ENCODE measurements around the gene RALGPS1. TPM values are rescaled to one million over a fixed set of nuclear protein-coding genes. Genes with fewer than 3 reads are reported as not detected.

Gene RALGPS1
- total RNA-seq, 4 donors from 2014 or later = 7.3 to 22.4 (median 15.4) TPM

DNA sequence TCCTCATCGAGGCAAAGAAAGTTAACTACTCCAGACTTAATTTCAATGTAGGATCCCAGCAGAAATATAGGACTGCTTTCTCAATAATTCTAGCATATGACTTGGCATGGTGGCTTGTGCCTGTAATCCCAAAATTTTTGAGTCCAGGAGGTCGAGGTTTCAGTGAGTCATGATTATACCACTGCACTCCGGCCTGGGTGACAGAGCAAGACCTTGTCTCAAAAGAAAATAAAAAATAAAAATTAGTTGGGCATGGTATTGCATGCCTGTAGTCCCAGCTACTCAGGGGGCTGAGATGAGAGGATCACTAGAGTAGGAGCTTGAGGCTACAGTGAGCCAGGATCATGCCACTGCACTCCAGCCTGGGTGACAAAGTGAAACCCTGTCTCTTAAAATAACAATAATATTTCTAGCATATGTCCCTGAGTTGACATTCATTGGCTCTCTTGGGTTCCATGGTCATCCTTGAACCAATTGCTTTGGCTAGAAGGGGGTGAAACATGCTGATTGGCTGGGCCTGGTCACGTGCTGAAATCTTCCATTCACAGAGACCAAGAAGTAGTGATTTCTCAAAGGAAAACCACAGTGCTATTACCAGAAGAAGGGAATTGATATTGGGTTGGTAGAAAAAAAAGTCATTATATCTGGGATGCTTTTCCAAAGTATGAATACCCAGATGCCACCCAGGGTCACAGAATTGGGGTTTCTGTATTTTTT lies 318.4 kb downstream of the RALGPS1 start:
- TF ChIP-seq, protein P1, sequence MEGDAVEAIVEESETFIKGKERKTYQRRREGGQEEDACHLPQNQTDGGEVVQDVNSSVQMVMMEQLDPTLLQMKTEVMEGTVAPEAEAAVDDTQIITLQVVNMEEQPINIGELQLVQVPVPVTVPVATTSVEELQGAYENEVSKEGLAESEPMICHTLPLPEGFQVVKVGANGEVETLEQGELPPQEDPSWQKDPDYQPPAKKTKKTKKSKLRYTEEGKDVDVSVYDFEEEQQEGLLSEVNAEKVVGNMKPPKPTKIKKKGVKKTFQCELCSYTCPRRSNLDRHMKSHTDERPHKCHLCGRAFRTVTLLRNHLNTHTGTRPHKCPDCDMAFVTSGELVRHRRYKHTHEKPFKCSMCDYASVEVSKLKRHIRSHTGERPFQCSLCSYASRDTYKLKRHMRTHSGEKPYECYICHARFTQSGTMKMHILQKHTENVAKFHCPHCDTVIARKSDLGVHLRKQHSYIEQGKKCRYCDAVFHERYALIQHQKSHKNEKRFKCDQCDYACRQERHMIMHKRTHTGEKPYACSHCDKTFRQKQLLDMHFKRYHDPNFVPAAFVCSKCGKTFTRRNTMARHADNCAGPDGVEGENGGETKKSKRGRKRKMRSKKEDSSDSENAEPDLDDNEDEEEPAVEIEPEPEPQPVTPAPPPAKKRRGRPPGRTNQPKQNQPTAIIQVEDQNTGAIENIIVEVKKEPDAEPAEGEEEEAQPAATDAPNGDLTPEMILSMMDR (IDR thresholded peaks at IDR 0.05) = no peak
- TF ChIP-seq POLR2A (IDR thresholded peaks at IDR 0.05) = no peak
- 69 to 78% methylated on average over 4 of the region's 4 CpGs for WGBS, 2 donors
- intact Hi-C loops (cut with DNase I; ENCODE audit: low total_unique reads) = no loop called here
- DNase-seq (ENCODE audit: low spot score in 2 of 2) = no peak
- no peak overlapping the region for H3K4me3 ChIP-seq (ENCODE audit: low read depth, poor library complexity, severe bottlenecking)

DNA sequence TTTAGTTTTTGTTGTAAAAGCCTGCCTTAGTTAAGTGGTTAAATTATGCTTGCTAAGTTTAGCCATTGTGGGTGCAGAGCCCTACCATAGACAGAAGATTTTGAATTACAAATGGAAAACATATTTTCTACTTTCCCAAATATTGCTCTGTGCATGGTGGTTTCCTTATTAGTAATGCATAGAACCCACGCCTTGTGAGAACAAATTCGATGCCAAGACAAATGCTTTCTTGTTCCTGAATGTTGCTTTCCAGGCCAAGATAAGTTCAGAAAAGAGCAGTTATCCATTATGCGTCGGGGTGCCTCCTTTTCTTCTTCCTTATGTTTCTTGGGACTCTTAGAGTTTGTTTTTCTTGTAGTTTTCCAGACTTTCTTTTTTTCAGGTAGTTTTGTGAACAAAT lies 319.0 kb downstream of the RALGPS1 start:
- 18 to 26% methylated on average over 4 of the region's 4 CpGs for WGBS, 2 donors
- TF ChIP-seq POLR2A (IDR thresholded peaks at IDR 0.05) = no peak
- TF ChIP-seq, protein P1 (IDR thresholded peaks at IDR 0.05) = no peak
- no peak overlapping the region for H3K4me3 ChIP-seq (ENCODE audit: low read depth, poor library complexity, severe bottlenecking)
- intact Hi-C loops (cut with DNase I; ENCODE audit: low total_unique reads) = no loop called here
- DNase-seq (ENCODE audit: low spot score in 2 of 2) = no peak

DNA sequence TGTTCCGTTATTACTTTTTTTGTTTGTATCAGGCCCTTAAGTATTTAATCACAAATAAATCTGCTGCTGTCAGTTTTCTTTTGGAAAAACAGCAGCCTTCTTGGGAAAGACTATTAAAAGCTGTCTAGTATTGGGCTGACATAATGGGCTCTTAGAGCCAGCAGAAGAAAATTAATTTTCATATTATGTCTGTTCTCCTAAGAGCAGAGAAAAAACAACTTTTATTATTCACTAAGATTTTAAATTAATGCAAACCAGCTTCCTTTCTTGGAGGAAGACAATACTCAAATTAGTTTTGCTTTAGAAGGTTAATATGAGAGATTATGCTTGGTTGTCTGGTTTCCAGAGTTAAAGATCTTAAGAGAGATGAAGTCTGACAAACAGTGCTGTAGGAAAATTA lies 319.4 kb downstream of the RALGPS1 start:
- 34 to 46% methylated on average over 1 of the region's 1 CpG for WGBS, 2 donors
- no peak for DNase-seq (ENCODE audit: low spot score in 2 of 2)
- TF ChIP-seq, protein P1 (IDR thresholded peaks at IDR 0.05) = no peak
- TF ChIP-seq POLR2A (IDR thresholded peaks at IDR 0.05) = no peak
- no peak overlapping the region for H3K4me3 ChIP-seq (ENCODE audit: low read depth, poor library complexity, severe bottlenecking)
- intact Hi-C loops (cut with DNase I; ENCODE audit: low total_unique reads) = no loop called here

DNA sequence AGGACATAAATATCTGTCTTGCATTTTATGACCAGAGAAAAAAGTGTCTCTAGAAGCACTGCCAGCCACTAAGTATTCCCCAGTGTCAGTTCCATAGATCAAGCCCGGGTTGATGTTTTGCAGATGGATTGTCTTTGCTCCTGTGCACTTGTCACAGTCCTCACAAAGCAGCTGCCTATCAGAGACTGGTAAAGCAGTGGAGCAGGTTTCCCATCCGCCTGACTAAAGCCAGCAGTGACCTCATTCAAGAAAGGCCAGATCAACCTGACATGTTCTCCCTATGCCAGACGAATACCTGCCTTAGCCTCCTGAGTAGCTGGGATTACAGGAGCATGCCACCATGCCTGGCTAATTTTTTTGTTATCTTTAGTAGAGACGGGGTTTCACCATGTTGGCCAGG lies 323.2 kb downstream of the RALGPS1 start:
- TF ChIP-seq, protein P1 (IDR thresholded peaks at IDR 0.05) = no peak
- no peak for TF ChIP-seq POLR2A (IDR thresholded peaks at IDR 0.05)
- intact Hi-C loops (cut with DNase I; ENCODE audit: low total_unique reads) = no loop called here
- WGBS, 2 donors = 75 to 76% methylated on average over 4 of the region's 4 CpGs
- H3K4me3 ChIP-seq (ENCODE audit: low read depth, poor library complexity, severe bottlenecking) = no peak overlapping the region
- DNase-seq (ENCODE audit: low spot score in 2 of 2) = no peak

DNA sequence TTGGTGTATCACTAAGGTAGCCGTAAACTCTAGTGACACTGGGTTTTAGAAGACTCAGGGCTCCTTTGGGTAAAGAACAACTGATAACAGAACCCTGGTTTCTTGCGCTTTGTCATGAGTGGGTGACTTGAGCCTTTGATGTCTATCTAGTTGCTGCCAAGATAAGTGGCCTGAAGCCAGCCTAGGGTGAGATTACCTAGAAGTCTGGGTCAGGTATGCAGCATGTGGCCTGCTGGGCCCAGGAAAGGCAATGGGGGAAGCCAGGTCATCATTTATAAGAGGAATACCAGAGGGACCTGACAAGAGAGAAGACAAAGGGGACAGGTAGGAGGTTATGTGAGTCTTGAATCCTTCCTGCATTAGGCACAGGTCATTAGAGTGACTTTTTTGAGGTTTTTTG lies 326.8 kb downstream of the RALGPS1 start:
- intact Hi-C loops (cut with DNase I; ENCODE audit: low total_unique reads) = no loop called here
- H3K4me3 ChIP-seq (ENCODE audit: low read depth, poor library complexity, severe bottlenecking) = no peak overlapping the region
- WGBS, 2 donors = 94 to 95% methylated on average over 2 of the region's 2 CpGs
- TF ChIP-seq POLR2A (IDR thresholded peaks at IDR 0.05) = no peak
- TF ChIP-seq, protein P1 (IDR thresholded peaks at IDR 0.05) = no peak
- DNase-seq (ENCODE audit: low spot score in 2 of 2) = no peak

Data from lower leg skin (tissue), 4 donors.